NK-92 (cell line): ENCODE results near the gene POLR2F.
"Not testable (repeated sequence)": the region's sequence is repeated elsewhere in the genome, so short reads cannot be mapped to it uniquely, and the experiment has no call there.

Source experiments
- DNase-seq: peaks from one replicate; lab custom pipeline; 2025; ENCODE audit not compliant: unreplicated experiment; lab: John Stamatoyannopoulos, UW

The POLR2F gene

GRCh38 chr22:37925330-37925729 is 28.2 kb upstream of the POLR2F start:
- no peak for DNase-seq

- DNase-seq = no peak
Observed at GRCh38 chr22:37925767-37926166, 27.7 kb upstream of the POLR2F start.

- no peak for DNase-seq
Observed at GRCh38 chr22:37926358-37926757, 27.1 kb upstream of the POLR2F start.

GRCh38 chr22:37926771-37927636 is 26.5 kb upstream of the POLR2F start:
- DNase-seq = no peak

GRCh38 chr22:37927637-37927936 is 25.9 kb upstream of the POLR2F start:
- no peak for DNase-seq

GRCh38 chr22:37929390-37929789 is 24.1 kb upstream of the POLR2F start:
- DNase-seq = no peak

GRCh38 chr22:37930270-37930951 is 23.1 kb upstream of the POLR2F start:
- no peak for DNase-seq

GRCh38 chr22:37930952-37931440 is 22.5 kb upstream of the POLR2F start:
- DNase-seq = no peak

- no peak for DNase-seq
Observed at GRCh38 chr22:37931893-37932389, 21.6 kb upstream of the POLR2F start.

- DNase-seq = no peak
Observed at GRCh38 chr22:37932401-37932800, 21.1 kb upstream of the POLR2F start.

GRCh38 chr22:37932821-37933578 is 20.5 kb upstream of the POLR2F start:
- DNase-seq = no peak

- no peak for DNase-seq
Observed at GRCh38 chr22:37933711-37934376, 19.7 kb upstream of the POLR2F start.

- no peak for DNase-seq
Observed at GRCh38 chr22:37940698-37941376, 12.7 kb upstream of the POLR2F start.

- no peak for DNase-seq
Observed at GRCh38 chr22:37942133-37942532, 11.4 kb upstream of the POLR2F start.

GRCh38 chr22:37943136-37943824 is 10.2 kb upstream of the POLR2F start:
- no peak for DNase-seq

- no peak for DNase-seq
Observed at GRCh38 chr22:37943825-37944198, 9.7 kb upstream of the POLR2F start.

- not testable (repeated sequence) for DNase-seq
Observed at GRCh38 chr22:37944423-37944822, 9.1 kb upstream of the POLR2F start.

GRCh38 chr22:37947142-37947795 is 6.2 kb upstream of the POLR2F start:
- not testable (repeated sequence) for DNase-seq

- no peak for DNase-seq
Observed at GRCh38 chr22:37951305-37951704, 2.2 kb upstream of the POLR2F start.
